ENCODE data around the gene TUBA8.
"Not testable (repeated sequence)": the region's sequence is repeated elsewhere in the genome, so short reads cannot be mapped to it uniquely, and the experiment has no call there.

The TUBA8 gene

GRCh38 chr22:18110194-18110953 lies at the start of gene TUBA8:
Gene TUBA8 (plus strand): TSS chr22:18110809. CDS start chr22:18110866, 57 bp downstream.
- peak within 1 kb of the TSS; percentile 58 to 64 for H3K4me3 ChIP-seq (ENCODE audit: low read depth in 1 of 2, low read length in 2 of 2)
- H3K36me3 ChIP-seq (ENCODE audit: control insufficient read depth in 1 of 2, insufficient read depth in 2 of 2, low read length in 2 of 2) = no peaks in the 10 kb centered on the region
- H3K27me3 ChIP-seq (ENCODE audit: control insufficient read depth in 1 of 2, insufficient read depth in 2 of 2, low read length in 2 of 2) = peaks cover 10% of the 10 kb centered on the region in 2 donors
- no peak within 1 kb of the TSS for H3K27ac ChIP-seq (ENCODE audit: low read depth, low read length)
- peaks cover 12 to 33% of the 10 kb centered on the region in 2 donors for H3K4me1 ChIP-seq (ENCODE audit: control insufficient read depth in 1 of 2, insufficient read depth in 2 of 2, low read length in 2 of 2)
- peak within 1 kb of the TSS; percentile 10 to 25 for H3K9ac ChIP-seq (ENCODE audit: low read depth in 1 of 2, low read length in 2 of 2)
- H3K9me3 ChIP-seq (ENCODE audit: control insufficient read depth in 1 of 2, low read length in 2 of 2) = no peaks in the 10 kb centered on the region

- H3K4me3 ChIP-seq (ENCODE audit: low read depth in 1 of 2, low read length in 2 of 2) = no peak overlapping the region
- no peaks in the 10 kb centered on the region for H3K9me3 ChIP-seq (ENCODE audit: control insufficient read depth in 1 of 2, low read length in 2 of 2)
- H3K27me3 ChIP-seq (ENCODE audit: control insufficient read depth in 1 of 2, insufficient read depth in 2 of 2, low read length in 2 of 2) = no peaks in the 10 kb centered on the region
- no peak overlapping the region for H3K27ac ChIP-seq (ENCODE audit: low read depth, low read length)
- peaks cover 26 to 34% of the 10 kb centered on the region in 2 donors for H3K4me1 ChIP-seq (ENCODE audit: control insufficient read depth in 1 of 2, insufficient read depth in 2 of 2, low read length in 2 of 2)
- no peak overlapping the region for H3K9ac ChIP-seq (ENCODE audit: low read depth in 1 of 2, low read length in 2 of 2)
- no peaks in the 10 kb centered on the region for H3K36me3 ChIP-seq (ENCODE audit: control insufficient read depth in 1 of 2, insufficient read depth in 2 of 2, low read length in 2 of 2)
Measured at GRCh38 chr22:18062421-18062820, 48.2 kb upstream of the TUBA8 start.

- no peaks in the 10 kb centered on the region for H3K36me3 ChIP-seq (ENCODE audit: control insufficient read depth in 1 of 2, insufficient read depth in 2 of 2, low read length in 2 of 2)
- no peak overlapping the region for H3K27ac ChIP-seq (ENCODE audit: low read depth, low read length)
- H3K4me1 ChIP-seq (ENCODE audit: control insufficient read depth in 1 of 2, insufficient read depth in 2 of 2, low read length in 2 of 2) = peaks cover 26 to 38% of the 10 kb centered on the region in 2 donors
- no peak overlapping the region for H3K4me3 ChIP-seq (ENCODE audit: low read depth in 1 of 2, low read length in 2 of 2)
- H3K27me3 ChIP-seq (ENCODE audit: control insufficient read depth in 1 of 2, insufficient read depth in 2 of 2, low read length in 2 of 2) = peaks cover 0 to 3% of the 10 kb centered on the region in 2 donors
- no peaks in the 10 kb centered on the region for H3K9me3 ChIP-seq (ENCODE audit: control insufficient read depth in 1 of 2, low read length in 2 of 2)
- no peak overlapping the region for H3K9ac ChIP-seq (ENCODE audit: low read depth in 1 of 2, low read length in 2 of 2)
Measured at GRCh38 chr22:18063306-18063705, 47.3 kb upstream of the TUBA8 start.

GRCh38 chr22:18063715-18064114 lies 46.9 kb upstream of the TUBA8 start:
- H3K27me3 ChIP-seq (ENCODE audit: control insufficient read depth in 1 of 2, insufficient read depth in 2 of 2, low read length in 2 of 2); H3K9ac ChIP-seq (ENCODE audit: low read depth in 1 of 2, low read length in 2 of 2); H3K36me3 ChIP-seq (ENCODE audit: control insufficient read depth in 1 of 2, insufficient read depth in 2 of 2, low read length in 2 of 2); H3K4me3 ChIP-seq (ENCODE audit: low read depth in 1 of 2, low read length in 2 of 2); H3K9me3 ChIP-seq (ENCODE audit: control insufficient read depth in 1 of 2, low read length in 2 of 2); H3K27ac ChIP-seq (ENCODE audit: low read depth, low read length): not testable (repeated sequence)
- peaks cover 30 to 42% of the 10 kb centered on the region in 2 donors for H3K4me1 ChIP-seq (ENCODE audit: control insufficient read depth in 1 of 2, insufficient read depth in 2 of 2, low read length in 2 of 2)

- H3K9me3 ChIP-seq (ENCODE audit: control insufficient read depth in 1 of 2, low read length in 2 of 2) = no peaks in the 10 kb centered on the region
- H3K27me3 ChIP-seq (ENCODE audit: control insufficient read depth in 1 of 2, insufficient read depth in 2 of 2, low read length in 2 of 2) = peaks cover 0 to 3% of the 10 kb centered on the region in 2 donors
- no peak overlapping the region for H3K27ac ChIP-seq (ENCODE audit: low read depth, low read length)
- H3K36me3 ChIP-seq (ENCODE audit: control insufficient read depth in 1 of 2, insufficient read depth in 2 of 2, low read length in 2 of 2) = no peaks in the 10 kb centered on the region
- no peak overlapping the region for H3K9ac ChIP-seq (ENCODE audit: low read depth in 1 of 2, low read length in 2 of 2)
- H3K4me3 ChIP-seq (ENCODE audit: low read depth in 1 of 2, low read length in 2 of 2) = no peak overlapping the region
- peaks cover 36 to 52% of the 10 kb centered on the region in 2 donors for H3K4me1 ChIP-seq (ENCODE audit: control insufficient read depth in 1 of 2, insufficient read depth in 2 of 2, low read length in 2 of 2)
Measured at GRCh38 chr22:18064636-18065035, 46.0 kb upstream of the TUBA8 start.

- Histone ChIP-seq H3K9me3 (ENCODE audit: control insufficient read depth in 1 of 2, low read length in 2 of 2) (no peaks in the 10 kb centered on the region), H3K9ac (ENCODE audit: low read depth in 1 of 2, low read length in 2 of 2) (no peak overlapping the region), H3K4me1 (ENCODE audit: control insufficient read depth in 1 of 2, insufficient read depth in 2 of 2, low read length in 2 of 2) (peaks cover 42 to 58% of the 10 kb centered on the region in 2 donors), H3K4me3 (ENCODE audit: low read depth in 1 of 2, low read length in 2 of 2) (no peak overlapping the region), H3K27ac (ENCODE audit: low read depth, low read length) (no peak overlapping the region), H3K27me3 (ENCODE audit: control insufficient read depth in 1 of 2, insufficient read depth in 2 of 2, low read length in 2 of 2) (peaks cover 0 to 3% of the 10 kb centered on the region in 2 donors), H3K36me3 (ENCODE audit: control insufficient read depth in 1 of 2, insufficient read depth in 2 of 2, low read length in 2 of 2) (no peaks in the 10 kb centered on the region)
Measured at GRCh38 chr22:18065256-18065655, 45.4 kb upstream of the TUBA8 start.

GRCh38 chr22:18066181-18066859 lies 44.3 kb upstream of the TUBA8 start:
- H3K4me1 ChIP-seq (ENCODE audit: control insufficient read depth in 1 of 2, insufficient read depth in 2 of 2, low read length in 2 of 2) = peaks cover 43 to 57% of the 10 kb centered on the region in 2 donors
- peak overlapping the region in 1 of 2 donors; percentile 19 for H3K9ac ChIP-seq (ENCODE audit: low read depth in 1 of 2, low read length in 2 of 2)
- peak overlapping the region; percentile 23 to 33 for H3K4me3 ChIP-seq (ENCODE audit: low read depth in 1 of 2, low read length in 2 of 2)
- H3K9me3 ChIP-seq (ENCODE audit: control insufficient read depth in 1 of 2, low read length in 2 of 2) = no peaks in the 10 kb centered on the region
- H3K36me3 ChIP-seq (ENCODE audit: control insufficient read depth in 1 of 2, insufficient read depth in 2 of 2, low read length in 2 of 2) = no peaks in the 10 kb centered on the region
- no peak overlapping the region for H3K27ac ChIP-seq (ENCODE audit: low read depth, low read length)
- peaks cover 0 to 3% of the 10 kb centered on the region in 2 donors for H3K27me3 ChIP-seq (ENCODE audit: control insufficient read depth in 1 of 2, insufficient read depth in 2 of 2, low read length in 2 of 2)

- Histone ChIP-seq H3K9ac (ENCODE audit: low read depth in 1 of 2, low read length in 2 of 2) (no peak overlapping the region), H3K36me3 (ENCODE audit: control insufficient read depth in 1 of 2, insufficient read depth in 2 of 2, low read length in 2 of 2) (no peaks in the 10 kb centered on the region), H3K4me3 (ENCODE audit: low read depth in 1 of 2, low read length in 2 of 2) (no peak overlapping the region), H3K4me1 (ENCODE audit: control insufficient read depth in 1 of 2, insufficient read depth in 2 of 2, low read length in 2 of 2) (peaks cover 43 to 53% of the 10 kb centered on the region in 2 donors), H3K9me3 (ENCODE audit: control insufficient read depth in 1 of 2, low read length in 2 of 2) (no peaks in the 10 kb centered on the region), H3K27me3 (ENCODE audit: control insufficient read depth in 1 of 2, insufficient read depth in 2 of 2, low read length in 2 of 2) (peaks cover 0 to 3% of the 10 kb centered on the region in 2 donors), H3K27ac (ENCODE audit: low read depth, low read length) (no peak overlapping the region)
Measured at GRCh38 chr22:18067121-18067520, 43.5 kb upstream of the TUBA8 start.

- Histone ChIP-seq H3K27ac (ENCODE audit: low read depth, low read length) (peak overlapping the region; percentile 24), H3K36me3 (ENCODE audit: control insufficient read depth in 1 of 2, insufficient read depth in 2 of 2, low read length in 2 of 2) (no peaks in the 10 kb centered on the region), H3K4me1 (ENCODE audit: control insufficient read depth in 1 of 2, insufficient read depth in 2 of 2, low read length in 2 of 2) (peaks cover 43 to 50% of the 10 kb centered on the region in 2 donors), H3K9me3 (ENCODE audit: control insufficient read depth in 1 of 2, low read length in 2 of 2) (no peaks in the 10 kb centered on the region), H3K4me3 (ENCODE audit: low read depth in 1 of 2, low read length in 2 of 2) (no peak overlapping the region), H3K27me3 (ENCODE audit: control insufficient read depth in 1 of 2, insufficient read depth in 2 of 2, low read length in 2 of 2) (peaks cover 0 to 3% of the 10 kb centered on the region in 2 donors), H3K9ac (ENCODE audit: low read depth in 1 of 2, low read length in 2 of 2) (no peak overlapping the region)
Measured at GRCh38 chr22:18067548-18068341, 42.9 kb upstream of the TUBA8 start.
